ENCODE data around the gene MED12.
"Not testable (repeated sequence)": the region's sequence is repeated elsewhere in the genome, so short reads cannot be mapped to it uniquely, and the experiment has no call there.

MED12 gene

GRCh38 chrX:71160475-71160874 is 42.1 kb downstream of the MED12 start:
- FAIRE-seq (no peak), DNase-seq (ENCODE audit: low spot score) (no peak)

- FAIRE-seq (no peak), DNase-seq (ENCODE audit: low spot score) (no peak)
These were observed 44.6 kb downstream of the MED12 start for GRCh38 chrX:71162981-71163380.

- DNase-seq (ENCODE audit: low spot score): no peak
- FAIRE-seq: no peak
These were observed 45.7 kb downstream of the MED12 start for GRCh38 chrX:71164071-71164470.

GRCh38 chrX:71166461-71166860 is 48.1 kb downstream of the MED12 start:
- no peak for FAIRE-seq
- no peak for DNase-seq (ENCODE audit: low spot score)

- no peak for FAIRE-seq
- no peak for DNase-seq (ENCODE audit: low spot score)
These were observed 48.8 kb downstream of the MED12 start for GRCh38 chrX:71167031-71167781.

- FAIRE-seq: no peak
- no peak for DNase-seq (ENCODE audit: low spot score)
These were observed 49.7 kb downstream of the MED12 start for GRCh38 chrX:71168134-71168533.

- FAIRE-seq: no peak
These were observed 51.2 kb downstream of the MED12 start for GRCh38 chrX:71169586-71169985.

GRCh38 chrX:71170660-71171059 is 52.3 kb downstream of the MED12 start:
- FAIRE-seq (no peak), DNase-seq (ENCODE audit: low spot score) (no peak)

More at GRCh38 chrX:71169586-71169985, 51.2 kb downstream of the MED12 start:
- no peak for DNase-seq (ENCODE audit: low spot score)

- no peak for DNase-seq (ENCODE audit: low spot score)
- FAIRE-seq: no peak
These were observed 52.9 kb downstream of the MED12 start for GRCh38 chrX:71171110-71171801.

- DNase-seq (ENCODE audit: low spot score) (no peak), FAIRE-seq (no peak)
These were observed 55.0 kb downstream of the MED12 start for GRCh38 chrX:71173440-71173839.

- DNase-seq (ENCODE audit: low spot score) (no peak), FAIRE-seq (no peak)
These were observed 56.4 kb downstream of the MED12 start for GRCh38 chrX:71174795-71175194.

- no peak for FAIRE-seq
- no peak for DNase-seq (ENCODE audit: low spot score)
These were observed 57.1 kb downstream of the MED12 start for GRCh38 chrX:71175531-71175930.

GRCh38 chrX:71177327-71177726 is 58.9 kb downstream of the MED12 start:
- DNase-seq (ENCODE audit: low spot score) (no peak), FAIRE-seq (no peak)

GRCh38 chrX:71178908-71179307 is 60.5 kb downstream of the MED12 start:
- DNase-seq (ENCODE audit: low spot score) (peak; percentile 15), FAIRE-seq (peak; percentile 45)

- DNase-seq (ENCODE audit: low spot score); FAIRE-seq: not testable (repeated sequence)
These were observed 62.3 kb downstream of the MED12 start for GRCh38 chrX:71180579-71181265.

- DNase-seq (ENCODE audit: low spot score) (no peak), FAIRE-seq (no peak)
These were observed 63.1 kb downstream of the MED12 start for GRCh38 chrX:71181558-71181909.

- FAIRE-seq (peak; percentile 85), DNase-seq (ENCODE audit: low spot score) (peak; percentile 87)
These were observed 63.8 kb downstream of the MED12 start for GRCh38 chrX:71181910-71182799.

GRCh38 chrX:71182871-71183270 is 64.5 kb downstream of the MED12 start:
- no peak for FAIRE-seq

GRCh38 chrX:71183341-71183740 is 64.9 kb downstream of the MED12 start:
- no peak for DNase-seq (ENCODE audit: low spot score)
- no peak for FAIRE-seq

More at GRCh38 chrX:71182871-71183270, 64.5 kb downstream of the MED12 start:
- no peak for DNase-seq (ENCODE audit: low spot score)

GRCh38 chrX:71184092-71184491 is 65.7 kb downstream of the MED12 start:
- DNase-seq (ENCODE audit: low spot score): no peak
- no peak for FAIRE-seq

GRCh38 chrX:71184803-71185495 is 66.6 kb downstream of the MED12 start:
- DNase-seq (ENCODE audit: low spot score) (no peak), FAIRE-seq (no peak)
